ENCODE results near the gene RLN3.

The RLN3 gene

GRCh38 chr19:13993590-13994300 lies 34.2 kb upstream of the RLN3 start:
- no peak for DNase-seq (ENCODE audit: insufficient read length, low spot score)

GRCh38 chr19:13995017-13995728 lies 32.8 kb upstream of the RLN3 start:
- FAIRE-seq (no peak), DNase-seq (ENCODE audit: insufficient read length, low spot score) (peak; percentile 5)

More at GRCh38 chr19:13993590-13994300, 34.2 kb upstream of the RLN3 start:
- no peak for FAIRE-seq

- peak; percentile 3 for DNase-seq (ENCODE audit: insufficient read length, low spot score)
- FAIRE-seq: no peak
Measured at GRCh38 chr19:13995878-13996765, 31.8 kb upstream of the RLN3 start.

GRCh38 chr19:13996928-13997630 lies 30.9 kb upstream of the RLN3 start:
- FAIRE-seq (no peak), DNase-seq (ENCODE audit: insufficient read length, low spot score) (no peak)

GRCh38 chr19:13997631-13997962 lies 30.4 kb upstream of the RLN3 start:
- DNase-seq (ENCODE audit: insufficient read length, low spot score) (no peak), FAIRE-seq (no peak)

- FAIRE-seq: no peak
- no peak for DNase-seq (ENCODE audit: insufficient read length, low spot score)
Measured at GRCh38 chr19:13998426-13998825, 29.5 kb upstream of the RLN3 start.

GRCh38 chr19:13999085-13999484 lies 28.9 kb upstream of the RLN3 start:
- no peak for DNase-seq (ENCODE audit: insufficient read length, low spot score)
- no peak for FAIRE-seq

- no peak for FAIRE-seq
Measured at GRCh38 chr19:14000691-14001375, 27.1 kb upstream of the RLN3 start.

GRCh38 chr19:14002571-14003250 lies 25.2 kb upstream of the RLN3 start:
- peak; percentile 82 for FAIRE-seq
- no peak for DNase-seq (ENCODE audit: insufficient read length, low spot score)

More at GRCh38 chr19:14000691-14001375, 27.1 kb upstream of the RLN3 start:
- no peak for DNase-seq (ENCODE audit: insufficient read length, low spot score)

- FAIRE-seq: no peak
- DNase-seq (ENCODE audit: insufficient read length, low spot score): no peak
Measured at GRCh38 chr19:14003251-14004055, 24.5 kb upstream of the RLN3 start.

- FAIRE-seq: peak; percentile 81
- no peak for DNase-seq (ENCODE audit: insufficient read length, low spot score)
Measured at GRCh38 chr19:14004619-14005348, 23.2 kb upstream of the RLN3 start.

GRCh38 chr19:14005349-14006084 lies 22.4 kb upstream of the RLN3 start:
- DNase-seq (ENCODE audit: insufficient read length, low spot score) (no peak), FAIRE-seq (peak; percentile 67)

GRCh38 chr19:14006085-14006765 lies 21.7 kb upstream of the RLN3 start, which contains the start of gene RFX1:
Gene RFX1, minus strand, starts transcription at chr19:14006320. Its CDS starts 12,477 bp downstream, at chr19:13993843.
- FAIRE-seq (peak; percentile 98), DNase-seq (ENCODE audit: insufficient read length, low spot score) (peak; percentile 70)

- FAIRE-seq: no peak
- DNase-seq (ENCODE audit: insufficient read length, low spot score): no peak
Measured at GRCh38 chr19:14006766-14007562, 21.0 kb upstream of the RLN3 start.

GRCh38 chr19:14012378-14012915 lies 15.5 kb upstream of the RLN3 start:
- FAIRE-seq (no peak), DNase-seq (ENCODE audit: insufficient read length, low spot score) (no peak)
